Measurements from ENCODE around the gene CCT8.
A peak's percentile ranks its signal among the peaks of the same experiment; 100 is the strongest.

Gene CCT8

DNA sequence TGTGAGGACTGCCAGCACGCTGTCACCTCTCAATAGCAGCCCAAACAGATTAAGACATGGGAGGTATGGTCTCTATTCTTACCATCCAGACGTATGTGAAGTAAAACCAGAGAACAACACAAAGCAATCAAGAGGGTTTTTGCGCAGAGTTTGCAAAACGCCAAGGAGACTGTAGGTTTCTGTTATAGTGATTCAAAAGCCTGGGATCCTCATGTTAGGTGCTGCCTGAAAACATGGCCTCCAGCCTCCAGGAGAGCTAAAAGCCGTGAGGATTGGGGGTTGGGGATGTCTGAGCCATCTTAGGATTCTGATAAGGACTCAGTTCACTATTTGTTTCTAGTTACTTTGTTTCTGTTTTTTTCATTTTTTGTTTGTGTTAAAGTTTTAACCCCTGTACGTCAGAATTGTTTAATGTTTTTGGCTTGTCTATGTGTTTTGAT, 4.2 kb upstream of the CCT8 start:
- DNase-seq (ENCODE audit: low read depth): no peak

DNA sequence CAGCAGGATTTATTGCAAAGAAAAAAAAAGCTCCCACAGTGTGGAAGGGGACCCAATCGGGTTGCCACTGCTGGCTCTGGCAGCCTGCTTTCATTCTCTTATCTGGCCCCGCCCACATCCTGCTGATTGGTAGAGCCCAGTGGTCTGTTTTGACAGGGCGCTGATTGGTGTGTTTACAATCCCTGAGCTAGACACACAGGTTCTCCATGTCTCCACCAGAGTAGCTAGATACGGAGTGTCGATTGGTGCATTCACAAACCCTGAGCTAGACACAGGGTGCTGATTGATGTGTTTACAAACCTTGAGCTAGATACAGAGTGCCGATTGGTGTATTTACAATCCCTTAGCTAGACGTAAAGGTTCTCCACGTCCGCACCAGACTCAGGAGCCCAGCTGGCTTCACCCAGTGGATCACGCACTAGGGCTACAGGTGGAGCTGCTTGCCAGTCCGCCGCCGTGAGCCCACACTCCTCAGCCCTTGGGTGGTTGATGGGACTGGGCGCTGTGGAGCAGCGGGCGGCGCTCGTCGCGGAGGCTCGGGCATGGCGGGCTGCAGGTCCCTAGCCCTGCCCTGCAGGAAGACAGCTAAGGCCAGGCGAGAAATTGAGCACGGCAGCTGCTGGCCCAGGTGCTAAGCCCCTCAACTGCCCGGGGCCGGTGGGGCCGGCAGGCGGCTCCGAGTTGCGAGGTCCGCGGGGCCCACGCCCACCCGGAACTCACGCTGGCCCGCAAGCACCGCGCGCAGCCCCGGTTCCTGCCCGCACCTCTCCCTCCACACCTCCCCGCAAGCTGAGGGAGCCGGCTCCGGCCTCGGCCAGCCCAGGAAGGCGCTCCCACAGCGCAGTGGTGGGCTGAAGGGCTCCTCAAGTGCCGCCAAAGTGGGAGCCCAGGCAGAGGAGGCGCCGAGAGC, 3.5 kb upstream of the CCT8 start:
- DNase-seq (ENCODE audit: low read depth): peak; percentile 52

DNA sequence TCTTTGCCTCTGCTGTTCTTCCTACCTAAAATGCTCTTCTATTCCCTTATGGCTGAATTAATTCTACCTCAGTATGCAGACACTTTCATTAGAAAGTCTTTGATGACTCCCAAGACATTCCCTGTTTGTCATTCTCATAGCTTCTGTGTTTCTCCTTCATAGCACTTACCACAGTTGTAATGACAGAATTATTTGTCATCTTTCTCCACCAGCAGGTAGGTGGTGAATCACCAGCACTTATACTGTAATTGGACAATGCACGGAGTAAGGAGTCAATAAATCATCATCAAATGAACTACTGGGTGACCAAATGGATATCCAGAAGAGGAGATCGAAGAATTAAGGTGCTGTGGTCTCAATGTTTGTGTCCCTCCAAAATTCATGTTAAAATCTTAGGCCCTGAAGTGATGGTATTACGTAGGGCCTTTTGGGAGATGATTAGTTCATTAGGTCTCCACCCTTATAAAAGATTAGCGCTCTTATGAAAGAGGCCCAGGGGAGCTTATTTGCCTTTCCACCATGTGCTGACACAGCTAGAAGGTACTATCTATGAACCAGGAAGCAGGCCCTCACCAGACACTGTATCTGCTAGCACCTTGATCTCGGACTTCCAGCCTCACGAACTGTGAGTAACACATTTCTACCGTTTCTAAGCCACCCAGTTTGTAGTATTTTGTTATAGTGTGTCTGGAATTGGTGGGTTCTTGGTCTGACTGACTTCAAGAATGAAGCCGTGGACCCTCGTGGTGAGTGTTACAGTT, 2.4 kb upstream of the CCT8 start:
- DNase-seq (ENCODE audit: low read depth): no peak

DNA sequence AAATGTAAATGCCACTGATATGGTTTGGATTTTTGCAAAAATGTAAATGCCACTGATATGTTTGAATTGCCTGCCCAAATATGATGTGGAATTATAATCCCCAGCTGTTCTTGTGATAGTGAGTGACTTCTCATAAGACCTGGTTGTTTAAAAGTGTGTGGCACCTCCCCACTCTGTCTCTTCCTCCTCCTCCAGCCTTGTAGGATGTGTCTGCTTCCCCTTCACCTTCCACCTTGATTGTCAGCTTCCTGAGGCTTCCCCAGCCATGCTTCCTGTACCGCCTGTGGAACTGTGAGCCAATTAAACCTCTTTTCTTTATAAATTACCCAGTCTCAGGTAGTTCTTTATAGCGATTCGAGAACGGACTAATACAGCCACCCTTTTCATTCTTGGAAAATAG, 1.3 kb upstream of the CCT8 start:
- DNase-seq (ENCODE audit: low read depth): no peak

DNA sequence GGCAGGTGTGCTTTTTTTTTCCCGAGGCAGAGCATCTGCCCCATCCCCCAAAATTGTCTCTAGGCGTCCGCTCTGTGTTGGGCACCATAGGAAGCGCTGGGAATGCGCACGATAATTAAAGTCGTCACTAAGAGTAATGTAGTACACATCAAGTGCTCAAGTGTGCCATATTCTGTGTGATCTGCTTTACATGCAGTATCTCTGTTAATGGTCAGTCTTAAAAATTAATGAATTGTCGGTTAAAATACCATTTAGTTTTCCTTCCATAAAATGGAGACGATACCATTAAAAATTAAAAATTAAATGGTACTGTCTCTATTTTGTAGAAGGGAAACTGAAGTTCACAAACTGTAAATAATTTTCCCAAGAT, 544 bp upstream of the CCT8 start:
- no peak for DNase-seq (ENCODE audit: low read depth)

DNA sequence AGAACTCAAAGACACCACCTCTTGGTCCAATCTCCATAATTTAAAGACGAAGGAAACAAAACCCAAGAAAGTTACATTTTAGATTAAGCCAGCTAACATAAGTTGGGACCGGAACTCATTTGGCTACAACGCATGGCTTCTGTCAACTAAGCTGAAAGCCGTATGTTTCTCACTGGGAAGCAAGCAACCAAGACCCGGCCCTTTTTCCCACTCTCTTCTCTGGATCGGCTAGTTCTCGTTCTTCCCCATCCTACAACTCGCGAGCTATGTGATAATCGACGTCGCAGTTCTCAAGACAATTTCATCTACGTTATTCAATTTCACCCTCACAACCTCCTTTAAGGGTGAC, 601 bp downstream of the CCT8 start:
- DNase-seq (ENCODE audit: low read depth): no peak

DNA sequence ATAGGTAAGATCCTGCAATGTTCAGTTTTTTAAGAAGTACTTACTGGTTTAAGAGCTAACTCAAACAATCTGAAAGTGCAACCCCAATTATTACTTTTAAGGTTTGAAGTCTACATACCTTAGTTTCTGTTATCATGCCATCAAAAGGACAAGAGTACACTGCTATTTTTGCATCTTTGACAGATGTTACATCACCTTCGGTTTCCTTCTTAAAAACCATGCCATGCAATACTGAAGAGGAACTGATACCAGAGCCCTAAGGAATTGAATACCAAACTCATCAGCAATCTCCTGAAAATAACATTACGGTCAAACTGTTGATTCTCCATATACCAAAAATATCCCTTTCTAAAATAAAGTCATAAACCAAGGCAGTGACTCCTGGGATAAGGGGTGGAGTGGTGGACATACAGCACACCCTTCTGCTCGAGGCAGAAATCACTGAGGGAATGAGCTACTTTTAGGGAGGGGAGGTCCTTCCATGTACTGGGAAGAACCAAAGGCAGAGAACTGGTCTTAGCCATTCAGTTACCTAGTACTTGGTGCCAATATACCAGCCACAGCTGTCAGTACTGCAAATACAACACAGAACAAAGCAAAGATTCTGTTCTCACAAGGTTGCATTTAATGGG, 8.5 kb downstream of the CCT8 start:
- no peak for DNase-seq (ENCODE audit: low read depth)

DNA sequence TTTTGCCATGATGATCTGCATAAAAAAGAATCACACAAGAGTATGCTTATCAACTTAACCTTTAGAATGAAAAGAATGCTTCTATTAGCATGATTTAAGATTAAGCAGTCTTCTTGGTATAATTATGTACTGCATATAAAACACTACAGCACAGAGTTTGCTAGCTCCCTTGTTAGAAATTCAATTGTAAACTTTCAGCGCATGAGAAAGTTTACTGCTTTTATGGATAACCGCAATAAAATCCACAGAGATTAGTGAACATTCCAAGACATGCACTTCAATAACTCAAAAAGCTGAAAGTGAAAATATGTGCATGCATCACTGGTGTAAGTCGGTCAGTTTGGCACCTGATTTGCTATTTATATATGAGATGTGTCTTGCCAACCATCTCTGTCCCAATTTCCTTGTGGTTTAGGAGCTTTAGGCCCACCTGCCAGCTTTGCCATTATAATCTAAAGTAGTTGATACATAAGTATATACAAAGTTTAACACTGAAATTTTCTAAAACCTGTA, 16.9 kb downstream of the CCT8 start:
- no peak for DNase-seq (ENCODE audit: low read depth)

DNA sequence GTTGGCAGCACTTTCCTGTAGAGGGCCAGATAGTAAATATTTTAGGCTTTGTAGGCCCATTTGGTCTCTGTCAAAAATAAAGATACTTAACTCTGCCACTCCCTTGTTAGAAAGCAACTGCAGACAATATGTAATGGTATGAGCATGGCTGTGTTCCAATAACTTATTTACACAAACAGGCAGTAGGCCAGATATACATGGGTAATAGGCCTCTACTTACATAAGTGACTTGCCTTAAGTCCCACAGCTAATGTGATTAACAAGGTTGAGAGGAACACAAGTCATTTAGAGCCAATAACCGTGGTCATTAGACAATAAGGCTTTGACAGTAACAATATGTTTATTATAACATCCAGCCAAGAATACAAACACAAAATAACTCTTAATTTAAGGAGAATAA, 17.4 kb downstream of the CCT8 start:
- DNase-seq (ENCODE audit: low read depth): no peak

DNA sequence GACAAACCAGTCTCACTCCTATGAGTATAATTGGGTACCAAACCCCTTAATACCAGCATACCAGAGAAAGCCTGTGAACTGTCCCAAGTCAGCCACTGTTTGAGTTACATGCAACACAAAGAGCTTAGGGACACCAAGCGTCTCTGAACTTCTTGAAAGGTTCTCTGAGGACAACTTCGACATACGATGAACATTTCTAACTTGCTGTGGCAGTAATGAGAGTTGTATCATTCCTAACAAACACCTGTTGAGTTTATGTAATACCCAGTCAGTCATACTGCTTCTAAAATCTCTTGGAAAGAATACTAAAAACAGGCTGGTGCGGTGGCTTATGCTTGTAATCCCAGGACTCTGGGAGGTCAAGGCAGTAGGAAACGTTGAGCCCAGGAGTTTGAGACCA, 18.4 kb downstream of the CCT8 start:
- no peak for DNase-seq (ENCODE audit: low read depth)

DNA sequence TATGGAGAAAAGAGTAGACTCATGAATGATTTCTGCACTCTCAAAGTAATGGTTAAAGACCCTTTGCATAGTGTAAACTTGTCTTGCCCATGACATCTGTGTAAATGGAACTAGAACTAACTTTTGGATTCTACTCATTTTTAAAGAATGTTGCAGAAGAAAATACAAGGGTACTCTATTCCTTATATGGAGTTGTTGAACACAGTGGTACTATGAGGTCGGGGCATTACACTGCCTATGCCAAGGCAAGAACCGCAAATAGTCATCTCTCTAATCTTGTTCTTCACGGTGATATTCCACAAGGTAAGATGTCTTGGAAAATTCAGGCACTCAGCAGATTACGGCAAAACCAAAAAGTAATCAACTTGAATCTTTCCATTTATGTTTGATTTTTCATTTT, 19.8 kb downstream of the CCT8 start:
- no peak for DNase-seq (ENCODE audit: low read depth)

DNA sequence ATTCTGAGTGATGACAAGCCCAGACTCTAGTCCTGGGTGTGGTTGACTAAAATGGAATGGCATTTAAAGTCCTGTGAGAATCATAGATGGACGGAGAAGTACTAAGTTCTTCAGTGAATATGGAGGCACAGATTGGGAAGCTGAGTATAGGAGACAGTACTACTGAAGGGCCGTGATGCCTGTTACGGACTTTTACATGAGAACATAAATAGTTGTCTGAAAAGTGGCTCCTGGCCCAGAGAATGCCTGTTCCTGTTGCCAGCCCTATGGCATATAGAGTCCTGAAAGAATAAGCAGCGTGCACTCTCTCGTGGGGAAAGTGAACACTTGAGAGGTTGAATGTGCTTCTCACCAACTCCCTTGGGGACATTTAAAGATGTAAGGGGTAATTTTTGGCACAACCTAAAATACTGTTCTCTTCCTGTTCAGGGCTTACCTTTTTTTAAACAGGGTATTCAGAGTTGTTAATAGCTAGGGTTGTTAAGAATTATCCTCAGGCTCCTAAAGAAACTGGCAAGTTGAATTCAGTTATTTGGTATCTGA, 20.4 kb downstream of the CCT8 start:
- no peak for DNase-seq (ENCODE audit: low read depth)

DNA sequence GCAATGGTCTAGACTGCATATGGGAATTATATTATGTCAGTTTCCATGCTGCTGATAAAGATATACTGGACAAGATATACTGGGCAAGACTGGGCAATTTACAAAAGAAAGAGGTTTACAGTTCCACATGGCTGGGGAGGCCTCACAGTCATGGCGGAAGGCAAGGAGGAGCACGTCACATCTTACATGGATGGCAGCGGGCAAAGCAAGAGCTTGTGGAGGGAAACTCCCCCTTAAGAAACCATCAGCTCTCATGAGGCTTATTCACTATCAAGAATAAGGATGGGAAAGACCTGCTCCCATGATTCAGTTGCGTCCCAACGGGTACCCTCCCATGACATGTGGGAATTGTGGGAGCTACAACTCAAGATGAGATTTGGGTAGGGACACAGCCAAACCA, 21.2 kb downstream of the CCT8 start:
- no peak for DNase-seq (ENCODE audit: low read depth)

DNA sequence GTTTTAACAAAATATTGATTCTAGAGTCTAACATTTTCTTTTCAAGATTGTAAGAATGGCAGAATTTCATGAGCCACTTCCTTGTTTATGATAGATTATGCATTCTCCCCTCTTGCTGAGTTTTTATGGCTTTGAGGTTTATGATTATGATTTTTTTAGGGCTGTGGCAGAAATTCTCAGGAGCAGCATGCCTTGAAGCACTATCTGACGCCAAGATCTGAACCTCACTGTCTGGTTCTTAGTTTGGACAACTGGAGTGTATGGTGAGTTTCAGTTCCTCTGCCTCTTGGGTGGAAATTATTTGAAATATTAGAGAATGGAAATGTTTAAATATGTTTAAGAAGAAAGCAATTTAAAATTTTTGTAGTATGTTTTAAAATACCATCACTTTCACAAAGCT, 38.8 kb downstream of the CCT8 start:
- no peak for DNase-seq (ENCODE audit: low read depth)

DNA sequence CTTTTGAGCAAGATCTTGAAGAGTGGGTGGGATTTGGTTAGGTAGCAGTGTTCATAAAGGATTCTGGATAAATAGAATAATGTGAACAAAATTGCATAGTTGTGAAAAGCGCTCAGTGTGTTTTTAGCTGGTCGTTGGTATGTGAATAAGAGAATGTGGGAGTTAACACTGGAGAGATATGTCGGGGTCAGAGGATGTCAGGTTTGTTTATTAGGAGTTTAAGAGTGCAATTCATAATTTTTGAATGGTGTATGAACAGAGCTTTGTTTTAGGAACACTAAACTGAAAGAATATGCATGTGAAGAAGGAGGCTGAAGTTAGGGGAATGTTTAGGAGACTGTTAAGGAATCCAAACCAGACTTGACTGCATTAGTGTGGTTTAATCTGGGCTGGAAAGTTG, 39.6 kb downstream of the CCT8 start:
- DNase-seq (ENCODE audit: low read depth): no peak

DNA sequence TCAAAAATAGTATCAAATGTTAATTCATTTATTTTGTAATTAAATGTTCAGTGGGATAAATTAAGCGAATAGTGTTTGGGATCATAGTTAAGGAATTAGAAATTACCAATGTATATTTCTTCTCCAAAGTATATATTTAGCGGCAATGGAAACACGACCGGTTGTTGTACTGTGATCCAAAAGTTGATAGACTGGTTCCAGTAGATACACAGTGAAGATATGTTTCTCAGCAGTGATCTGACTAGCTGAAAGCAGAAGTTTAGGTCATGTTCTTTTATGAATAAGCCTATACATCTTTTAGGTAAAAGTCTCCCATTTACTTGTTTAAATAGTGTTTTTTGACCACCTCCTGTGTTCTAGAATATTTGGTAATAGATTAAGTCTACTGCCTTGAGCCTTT, 40.1 kb downstream of the CCT8 start:
- no peak for DNase-seq (ENCODE audit: low read depth)

DNA sequence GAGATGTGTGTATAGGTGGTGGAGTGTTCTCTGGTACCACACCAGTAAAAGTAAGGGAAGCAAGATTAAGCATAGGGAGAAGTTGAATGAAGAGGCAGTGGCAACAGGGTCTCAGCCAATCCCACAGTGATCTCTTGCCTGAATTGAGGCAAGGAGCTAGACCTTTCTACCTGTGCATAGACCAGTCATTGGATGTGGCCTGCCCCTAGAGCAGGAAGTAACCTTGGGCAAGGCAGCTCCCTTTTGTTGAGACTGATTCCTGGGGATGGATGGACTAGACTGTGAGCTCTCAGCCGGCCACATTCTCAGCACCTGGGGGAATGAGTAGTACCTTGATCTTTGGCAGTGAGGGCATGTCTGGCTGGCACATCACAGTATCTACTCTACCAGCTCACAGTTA, 42.5 kb downstream of the CCT8 start:
- DNase-seq (ENCODE audit: low read depth): no peak

DNA sequence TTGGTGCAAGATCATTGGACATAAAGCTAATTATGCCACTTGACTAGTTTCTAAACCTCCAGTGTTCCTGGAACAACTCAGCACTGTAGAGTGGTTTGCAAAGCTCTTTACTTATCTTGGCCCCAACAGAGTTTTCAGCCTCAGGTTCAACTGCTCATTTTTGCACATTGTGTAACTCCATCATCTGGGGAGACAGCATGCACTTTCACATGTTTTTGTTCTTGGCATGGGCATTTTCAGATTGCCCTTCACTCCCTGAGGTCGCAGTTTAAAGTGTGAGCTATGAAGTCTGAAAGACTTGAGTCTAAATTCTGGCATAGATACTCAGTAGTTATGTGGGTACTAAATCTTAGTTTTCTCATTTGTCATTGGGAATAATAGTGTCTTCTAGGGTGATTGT, 43.9 kb downstream of the CCT8 start:
- DNase-seq (ENCODE audit: low read depth): no peak

DNA sequence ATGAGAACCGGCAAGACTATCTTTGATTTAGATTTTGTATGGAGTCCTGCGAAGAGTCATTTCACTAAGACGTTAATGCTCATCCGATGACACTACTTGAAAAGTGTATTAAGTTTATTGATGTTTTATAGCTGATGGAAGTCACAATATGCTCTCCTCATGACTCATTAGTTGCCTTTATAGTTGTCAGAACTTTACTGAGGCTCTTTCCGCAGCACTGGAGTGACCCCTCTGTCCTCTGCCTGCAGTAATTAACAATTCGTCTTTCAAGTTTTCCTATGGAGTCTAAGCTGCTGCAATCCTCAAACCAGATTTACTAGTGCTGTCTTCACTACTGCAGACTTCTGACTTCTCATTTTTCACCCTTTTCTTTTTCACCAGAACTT, 48.1 kb downstream of the CCT8 start:
- DNase-seq (ENCODE audit: low read depth): no peak

DNA sequence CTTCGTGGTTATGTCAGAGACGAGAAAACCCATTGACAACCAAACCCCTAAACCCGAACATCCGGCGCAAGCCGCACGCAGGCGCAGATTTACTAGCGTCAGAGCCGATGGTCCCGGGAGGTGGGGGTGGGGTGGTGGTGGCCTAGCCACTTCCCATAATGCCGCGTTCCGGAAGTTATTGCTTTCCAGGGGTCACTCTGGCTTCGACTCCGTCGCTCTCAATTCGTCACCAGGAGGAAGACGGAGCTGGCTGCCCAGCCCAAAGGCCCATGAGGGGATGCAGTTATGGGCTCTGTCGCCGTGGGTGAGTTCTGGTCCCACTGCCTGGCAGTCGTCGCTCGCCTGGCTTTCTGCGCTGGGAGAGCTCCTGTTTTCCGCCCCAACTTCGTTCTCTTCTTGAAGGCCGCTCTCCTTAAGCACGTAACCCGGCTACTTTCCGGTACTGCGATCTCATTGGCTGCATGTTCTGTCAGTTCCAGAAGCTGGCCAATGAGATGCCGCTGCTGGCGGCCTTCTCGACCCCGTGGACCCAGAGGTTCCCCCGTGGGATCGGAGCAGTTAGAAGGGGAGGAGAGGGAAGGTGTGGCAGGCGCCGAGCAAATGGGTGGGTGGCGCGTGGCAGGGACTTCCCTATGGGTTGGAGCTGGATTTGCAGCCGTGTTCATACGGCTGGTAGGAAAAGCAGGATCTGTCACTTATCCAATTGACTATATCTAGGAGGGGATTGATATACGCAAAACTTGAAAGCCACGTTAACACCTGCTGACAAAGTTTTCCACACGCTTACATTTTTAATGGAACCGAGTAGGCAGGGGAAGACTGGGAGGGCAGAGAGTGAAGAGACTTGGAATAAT, 48.7 kb downstream of the CCT8 start, which contains the start of gene USP16:
USP16 (plus strand) TSS at position 195 of the 854 bp plus-strand sequence. CDS start 3,246 bp downstream, outside the sequence.
- DNase-seq (ENCODE audit: low read depth): peak; percentile 90

DNA sequence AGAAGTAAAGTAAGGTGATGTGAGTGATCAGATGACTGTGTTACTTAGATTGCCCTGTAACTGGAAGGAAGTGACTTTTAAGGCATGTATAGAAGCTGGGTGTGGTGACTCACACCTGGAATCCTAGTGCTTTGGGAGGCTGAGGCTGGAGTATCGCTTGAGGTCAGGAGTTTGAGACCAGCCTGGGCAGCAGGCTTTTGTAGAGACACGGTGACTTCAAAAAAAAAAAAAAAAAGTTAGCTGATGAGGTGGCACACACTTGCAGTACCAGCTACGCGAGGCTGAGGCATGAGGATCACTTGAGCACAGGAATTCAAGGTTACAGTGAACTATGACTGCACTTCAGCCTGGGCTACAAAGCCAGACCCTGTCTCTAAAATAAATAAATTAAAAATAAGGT, 51.3 kb downstream of the CCT8 start:
- DNase-seq (ENCODE audit: low read depth): no peak

Data from T follicular helper cell (primary cell).